Smooth muscle cell (in vitro differentiated cells): ENCODE data around the gene PHF23. TPM values are rescaled to one million over a fixed set of nuclear protein-coding genes. Genes with fewer than 3 reads are reported as not detected.
A peak's percentile ranks its signal among the peaks of the same experiment; 100 is the strongest.

Experiments
- DNase-seq: peaks from one replicate; lab custom pipeline; 2025; ENCODE audit not compliant: unreplicated experiment; lab: John Stamatoyannopoulos, UW
- H2AFZ ChIP-seq: fragments of 200-600 bp; sonication (generic); 2 replicates; pipeline ENCODE4 v1.6.0; 2016; ENCODE audit warnings: antibody characterized with exemption, low read depth, mild to moderate bottlenecking
- H3F3A ChIP-seq: fragments of 200-600 bp; sonication (generic); 2 replicates; pipeline ENCODE4 v1.6.0; 2017; ENCODE audit warnings: antibody characterized with exemption, low read depth
- H3K27ac ChIP-seq: fragments of 200-600 bp; sonication (generic); 2 replicates; pipeline ENCODE4 v1.5.1; 2016; ENCODE audit warnings: low read depth, mild to moderate bottlenecking
- H3K27me3 ChIP-seq: fragments of 200-600 bp; sonication (generic); 2 replicates; pipeline ENCODE4 v1.6.1; 2016; ENCODE audit warnings: low read depth, mild to moderate bottlenecking
- H3K36me3 ChIP-seq: fragments of 200-600 bp; sonication (generic); 2 replicates; pipeline ENCODE4 v1.5.1; 2016; ENCODE audit warnings: low read depth
- H3K4me1 ChIP-seq: fragments of 200-600 bp; sonication (generic); 2 replicates; pipeline ENCODE4 v1.5.1; 2016; ENCODE audit warnings: low read depth
- H3K4me2 ChIP-seq: fragments of 200-600 bp; sonication (generic); 2 replicates; pipeline ENCODE4 v1.6.0; 2016; ENCODE audit warnings: mild to moderate bottlenecking
- H3K4me3 ChIP-seq: fragments of 200-600 bp; sonication (generic); 2 replicates; pipeline ENCODE4 v1.5.1; 2016; ENCODE audit warnings: mild to moderate bottlenecking
- H3K79me2 ChIP-seq: fragments of 200-600 bp; sonication (generic); 2 replicates; pipeline ENCODE4 v1.6.0; 2016; ENCODE audit warnings: low read depth, mild to moderate bottlenecking
- H3K9ac ChIP-seq: fragments of 200-600 bp; sonication (generic); 2 replicates; pipeline ENCODE4 v1.6.0; 2016; ENCODE audit warnings: low read depth
- H3K9me3 ChIP-seq: fragments of 200-600 bp; sonication (generic); replicated peaks from 2 replicates; pipeline ENCODE4 v1.5.1; 2016; ENCODE audit warnings: low read depth
- H4K20me1 ChIP-seq: fragments of 200-600 bp; sonication (generic); 2 replicates; pipeline ENCODE4 v1.6.0; 2016; ENCODE audit warnings: low read depth
- WGBS: methylation state at CpG from one replicate; pipeline ENCODE4 v1.1.7; 2016; ENCODE audit warnings: low lambda C conversion rate; 5-methylcytosine and 5-hydroxymethylcytosine counted together
- polyA plus RNA-seq: library from polyadenylated mRNA; unstranded; fragments of >200 nt; fragmentation: Nextera tagmentation; extraction: Ambion mirVana; gene quantifications from 2 replicates; pipeline ENCODE4 v1.2.1, GENCODE V29; 2016
- total RNA-seq: library from RNA; depleted of rRNA; stranded (reverse); fragments of >200 nt; gene quantifications from 2 replicates; pipeline ENCODE4 v1.2.3, GENCODE V29; 2014
- TF ChIP-seq, protein P1 (sequence below): fragments of 200-600 bp; sonication (generic); IDR thresholded peaks from 2 replicates; pipeline ENCODE4 v1.5.1; 2017; ENCODE audit warnings: borderline replicate concordance, mild to moderate bottlenecking, antibody characterized with exemption; ENCODE audit not compliant: insufficient read depth, poor library complexity, severe bottlenecking

The PHF23 gene
- total and polyA plus RNA-seq, 2 experiments from 2014 or later = 33.8 to 48.5 TPM

DNA sequence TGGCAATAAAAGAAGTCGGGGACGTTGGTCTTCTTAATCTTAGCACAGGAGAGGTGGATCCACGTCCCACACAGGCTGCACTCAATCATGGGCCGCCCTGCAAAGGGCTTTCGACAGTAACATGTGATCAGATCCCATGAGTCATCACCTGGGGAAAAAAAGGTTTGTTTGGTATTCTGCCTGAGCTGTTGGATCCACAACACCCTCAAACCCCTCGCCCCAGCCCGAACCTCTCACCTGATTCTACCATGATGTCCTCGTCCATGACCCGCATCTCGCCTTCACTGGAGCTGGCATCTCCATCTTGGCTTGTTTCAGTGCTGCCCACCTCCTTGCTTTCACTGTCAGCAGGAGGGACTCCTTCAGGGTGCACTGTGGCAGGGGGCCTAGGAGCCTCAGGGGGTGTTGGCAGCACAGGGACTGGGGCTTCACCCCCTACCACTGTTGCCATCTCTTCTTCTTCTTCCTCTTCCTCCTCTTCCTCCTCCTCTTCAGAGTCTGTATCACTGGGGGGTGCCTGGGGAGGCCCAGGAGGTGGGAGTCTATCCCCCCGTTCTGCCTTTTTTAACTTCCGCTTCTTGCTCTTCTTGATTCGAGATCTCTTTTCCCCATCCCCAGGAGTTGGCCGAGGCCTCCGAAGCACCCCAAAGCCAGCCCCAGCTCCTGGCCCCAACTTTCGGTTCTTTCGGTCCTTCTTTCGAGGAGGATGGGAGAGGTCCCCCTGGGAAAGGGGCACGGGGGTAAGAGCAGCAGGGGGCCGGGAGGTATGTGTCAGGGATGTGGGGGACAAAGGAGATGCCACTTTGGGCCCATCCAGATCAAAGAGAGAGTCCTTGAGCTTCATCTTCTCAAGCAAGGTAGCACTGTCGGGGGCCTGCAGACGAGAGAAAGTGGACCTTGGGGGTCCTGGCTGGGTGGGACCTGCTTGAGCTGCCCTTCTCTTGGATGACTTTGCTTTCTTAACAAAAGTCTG, 3.3 kb downstream of the PHF23 start:
- no peak overlapping the region for H3K4me3 ChIP-seq
- DNase-seq = no peak

DNA sequence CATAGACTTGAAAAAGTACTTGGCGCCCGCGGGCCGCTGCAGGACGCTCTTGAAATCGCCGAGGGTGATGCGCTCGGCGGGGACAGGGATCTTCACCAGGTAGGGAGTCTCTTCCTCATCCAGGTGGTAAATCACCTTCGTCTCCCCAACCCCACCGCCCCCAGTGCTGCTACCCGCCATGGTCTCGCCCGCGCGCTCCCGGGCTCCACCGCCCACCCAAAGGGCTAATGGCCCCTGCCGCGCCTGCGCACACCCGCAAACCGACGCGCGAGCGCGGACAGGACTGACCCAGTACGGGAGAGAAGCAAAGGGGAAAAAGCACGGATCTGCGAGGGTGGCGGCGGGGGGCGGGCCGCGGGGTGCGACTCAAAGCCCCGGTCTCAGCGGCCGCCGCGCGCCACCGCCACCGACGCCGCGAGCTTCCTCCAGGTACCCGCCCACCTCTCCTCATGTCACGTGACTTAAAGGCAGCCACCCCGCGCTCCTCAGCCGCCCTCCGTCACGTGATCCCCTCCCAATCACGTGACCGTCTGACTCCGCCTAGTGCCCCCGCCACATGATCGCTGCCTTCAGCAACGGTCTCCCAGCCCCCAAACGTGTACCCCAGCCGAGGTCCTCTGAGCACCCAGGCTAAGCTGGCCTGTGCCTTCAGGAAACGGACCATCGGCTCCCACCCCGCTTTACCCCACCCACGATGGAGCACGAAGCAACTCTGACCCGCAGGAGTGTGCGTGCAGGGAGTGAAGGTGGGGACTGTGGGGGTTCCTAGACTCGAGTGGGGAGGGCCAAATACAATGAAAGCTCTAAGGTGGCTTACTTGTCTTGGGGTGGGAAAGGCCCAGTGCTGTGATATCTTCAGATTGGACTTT, 4.9 kb downstream of the PHF23 start, which contains the start of gene DVL2:
TSS of gene DVL2 (minus strand) at position 435 of the 869 bp plus-strand sequence. CDS start at position 180, 255 bp downstream.
- H3K4me3 ChIP-seq = peak within 1 kb of the TSS; percentile 71
- H4K20me1 ChIP-seq = peaks cover 61% of the 10 kb centered on the region
- H3K4me1 ChIP-seq = peaks cover 12% of the 10 kb centered on the region
- TF ChIP-seq, protein P1, sequence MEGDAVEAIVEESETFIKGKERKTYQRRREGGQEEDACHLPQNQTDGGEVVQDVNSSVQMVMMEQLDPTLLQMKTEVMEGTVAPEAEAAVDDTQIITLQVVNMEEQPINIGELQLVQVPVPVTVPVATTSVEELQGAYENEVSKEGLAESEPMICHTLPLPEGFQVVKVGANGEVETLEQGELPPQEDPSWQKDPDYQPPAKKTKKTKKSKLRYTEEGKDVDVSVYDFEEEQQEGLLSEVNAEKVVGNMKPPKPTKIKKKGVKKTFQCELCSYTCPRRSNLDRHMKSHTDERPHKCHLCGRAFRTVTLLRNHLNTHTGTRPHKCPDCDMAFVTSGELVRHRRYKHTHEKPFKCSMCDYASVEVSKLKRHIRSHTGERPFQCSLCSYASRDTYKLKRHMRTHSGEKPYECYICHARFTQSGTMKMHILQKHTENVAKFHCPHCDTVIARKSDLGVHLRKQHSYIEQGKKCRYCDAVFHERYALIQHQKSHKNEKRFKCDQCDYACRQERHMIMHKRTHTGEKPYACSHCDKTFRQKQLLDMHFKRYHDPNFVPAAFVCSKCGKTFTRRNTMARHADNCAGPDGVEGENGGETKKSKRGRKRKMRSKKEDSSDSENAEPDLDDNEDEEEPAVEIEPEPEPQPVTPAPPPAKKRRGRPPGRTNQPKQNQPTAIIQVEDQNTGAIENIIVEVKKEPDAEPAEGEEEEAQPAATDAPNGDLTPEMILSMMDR = no peak
- H3K4me2 ChIP-seq = peak within 1 kb of the TSS; percentile 92
- no peaks in the 10 kb centered on the region for H3K9me3 ChIP-seq
- peak within 1 kb of the TSS; percentile 74 for H3K27ac ChIP-seq
- H3K79me2 ChIP-seq = peaks cover 86% of the 10 kb centered on the region
- WGBS = 4% methylated on average over 55 of the region's 72 CpGs
- H3F3A ChIP-seq = peaks cover 32% of the 10 kb centered on the region
- H3K9ac ChIP-seq = peak within 1 kb of the TSS; percentile 67
- peak; percentile 95 for DNase-seq
- no peaks in the 10 kb centered on the region for H3K36me3 ChIP-seq
- peak within 1 kb of the TSS; percentile 65 for H2AFZ ChIP-seq
- H3K27me3 ChIP-seq = no peaks in the 10 kb centered on the region

More for the DNA sequence above, 3.3 kb downstream of the PHF23 start:
- Histone ChIP-seq H3K27me3 (no peaks in the 10 kb centered on the region), H3K9ac (no peak overlapping the region), H3K9me3 (no peaks in the 10 kb centered on the region), H3F3A (peaks cover 42% of the 10 kb centered on the region), H3K36me3 (no peaks in the 10 kb centered on the region), H3K27ac (peak overlapping the region; percentile 74), H4K20me1 (peaks cover 44% of the 10 kb centered on the region), H3K4me1 (peaks cover 25% of the 10 kb centered on the region), H3K4me2 (no peak overlapping the region), H2AFZ (no peak overlapping the region), H3K79me2 (peaks cover 81% of the 10 kb centered on the region)
- TF ChIP-seq, protein P1 = no peak
- 82% methylated on average over 22 of the region's 22 CpGs for WGBS

DNA sequence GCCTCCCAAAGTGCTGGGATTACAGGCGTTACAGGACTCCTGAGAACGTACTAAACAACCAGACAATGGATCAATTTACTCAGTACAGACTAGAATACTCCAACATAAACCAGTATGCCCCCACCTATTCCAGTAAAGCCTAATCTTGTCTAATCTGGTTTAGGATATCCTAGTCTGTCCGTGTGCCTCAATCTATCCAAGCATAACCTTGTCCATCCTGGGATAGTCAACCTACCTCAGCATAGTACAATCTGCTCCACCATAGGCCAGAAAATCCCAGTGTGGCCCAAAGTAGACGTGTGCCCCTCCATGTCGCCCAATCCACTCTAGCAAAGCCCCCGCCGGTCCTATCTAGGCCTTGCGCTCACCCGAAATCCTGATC, 5.6 kb downstream of the PHF23 start:
- Histone ChIP-seq H3K4me1 (peaks cover 12% of the 10 kb centered on the region), H3K4me3 (peak overlapping the region; percentile 71), H2AFZ (peak overlapping the region; percentile 65), H3K27me3 (no peaks in the 10 kb centered on the region), H3F3A (peaks cover 32% of the 10 kb centered on the region), H3K4me2 (peak overlapping the region; percentile 92), H3K79me2 (peaks cover 79% of the 10 kb centered on the region), H3K27ac (peak overlapping the region; percentile 74), H3K36me3 (no peaks in the 10 kb centered on the region), H3K9me3 (no peaks in the 10 kb centered on the region), H4K20me1 (peaks cover 67% of the 10 kb centered on the region), H3K9ac (peak overlapping the region; percentile 67)
- 2% methylated on average over 9 of the region's 9 CpGs for WGBS
- DNase-seq = no peak
- TF ChIP-seq, protein P1 = no peak
